Rectal smooth muscle tissue (tissue), 1 donor: ENCODE data around the gene MEGF6.

Experiments
- H3K27ac ChIP-seq: one replicate; pipeline ENCODE4 v1.7.0; 2013; ENCODE audit warnings: low read depth, low read length, inconsistent platforms
- H3K27me3 ChIP-seq: one replicate; pipeline ENCODE4 v1.7.0; 2013; ENCODE audit warnings: low read length; ENCODE audit not compliant: control insufficient read depth, insufficient read depth
- H3K36me3 ChIP-seq: one replicate; pipeline ENCODE4 v1.7.0; 2013; ENCODE audit warnings: low read length; ENCODE audit not compliant: control insufficient read depth, insufficient read depth
- H3K4me1 ChIP-seq: one replicate; pipeline ENCODE4 v1.7.0; 2013; ENCODE audit warnings: low read length; ENCODE audit not compliant: control insufficient read depth, insufficient read depth
- H3K4me3 ChIP-seq: one replicate; pipeline ENCODE4 v1.7.0; 2013; ENCODE audit warnings: low read length
- H3K9ac ChIP-seq: one replicate; pipeline ENCODE4 v1.7.0; 2013; ENCODE audit warnings: low read length

Gene MEGF6

GRCh38 chr1:3455670-3456448 is 155.4 kb downstream of the MEGF6 start:
- Histone ChIP-seq H3K4me1 (no peaks in the 10 kb centered on the region), H3K36me3 (no peaks in the 10 kb centered on the region), H3K4me3 (peak overlapping the region; percentile 50), H3K9ac (no peak overlapping the region), H3K27me3 (peaks cover 12% of the 10 kb centered on the region), H3K27ac (no peak overlapping the region)

GRCh38 chr1:3454811-3455618 is 156.3 kb downstream of the MEGF6 start:
- Histone ChIP-seq H3K4me3 (peak overlapping the region; percentile 50), H3K27ac (no peak overlapping the region), H3K27me3 (peaks cover 12% of the 10 kb centered on the region), H3K4me1 (no peaks in the 10 kb centered on the region), H3K36me3 (no peaks in the 10 kb centered on the region), H3K9ac (no peak overlapping the region)

GRCh38 chr1:3453891-3454810 is 157.2 kb downstream of the MEGF6 start, which contains the start of gene ARHGEF16:
Gene ARHGEF16 (plus strand): TSS chr1:3454665. CDS start chr1:3463085, 8,420 bp downstream.
- Histone ChIP-seq H3K4me3 (peak within 1 kb of the TSS; percentile 50), H3K27ac (no peak within 1 kb of the TSS), H3K27me3 (peaks cover 12% of the 10 kb centered on the region), H3K36me3 (no peaks in the 10 kb centered on the region), H3K4me1 (no peaks in the 10 kb centered on the region), H3K9ac (peak within 1 kb of the TSS; percentile 56)

- Histone ChIP-seq H3K4me3 (no peak overlapping the region), H3K4me1 (no peaks in the 10 kb centered on the region), H3K9ac (no peak overlapping the region), H3K27me3 (peaks cover 12% of the 10 kb centered on the region), H3K36me3 (no peaks in the 10 kb centered on the region), H3K27ac (no peak overlapping the region)
Measured at GRCh38 chr1:3453203-3453761, 158.0 kb downstream of the MEGF6 start.

GRCh38 chr1:3452866-3453175 is 158.5 kb downstream of the MEGF6 start:
- Histone ChIP-seq H3K9ac (no peak overlapping the region), H3K4me3 (no peak overlapping the region), H3K36me3 (no peaks in the 10 kb centered on the region), H3K4me1 (no peaks in the 10 kb centered on the region), H3K27ac (no peak overlapping the region), H3K27me3 (peaks cover 12% of the 10 kb centered on the region)

GRCh38 chr1:3451994-3452865 is 159.1 kb downstream of the MEGF6 start:
- Histone ChIP-seq H3K4me3 (no peak overlapping the region), H3K36me3 (no peaks in the 10 kb centered on the region), H3K27ac (no peak overlapping the region), H3K27me3 (peaks cover 12% of the 10 kb centered on the region), H3K4me1 (no peaks in the 10 kb centered on the region), H3K9ac (no peak overlapping the region)

GRCh38 chr1:3450983-3451382 is 160.3 kb downstream of the MEGF6 start:
- no peak overlapping the region for H3K27ac ChIP-seq
- H3K4me1 ChIP-seq: no peaks in the 10 kb centered on the region
- peaks cover 12% of the 10 kb centered on the region for H3K27me3 ChIP-seq
- H3K4me3 ChIP-seq: no peak overlapping the region
- no peak overlapping the region for H3K9ac ChIP-seq
- no peaks in the 10 kb centered on the region for H3K36me3 ChIP-seq

GRCh38 chr1:3450202-3450863 is 161.0 kb downstream of the MEGF6 start:
- Histone ChIP-seq H3K36me3 (no peaks in the 10 kb centered on the region), H3K27me3 (peaks cover 11% of the 10 kb centered on the region), H3K4me1 (no peaks in the 10 kb centered on the region), H3K4me3 (no peak overlapping the region), H3K27ac (no peak overlapping the region), H3K9ac (no peak overlapping the region)

GRCh38 chr1:3444736-3445135 is 166.6 kb downstream of the MEGF6 start:
- Histone ChIP-seq H3K4me1 (no peaks in the 10 kb centered on the region), H3K27ac (no peak overlapping the region), H3K36me3 (no peaks in the 10 kb centered on the region), H3K4me3 (no peak overlapping the region), H3K9ac (no peak overlapping the region), H3K27me3 (no peaks in the 10 kb centered on the region)

- Histone ChIP-seq H3K27ac (no peak overlapping the region), H3K4me3 (no peak overlapping the region), H3K9ac (no peak overlapping the region), H3K27me3 (no peaks in the 10 kb centered on the region), H3K36me3 (no peaks in the 10 kb centered on the region), H3K4me1 (no peaks in the 10 kb centered on the region)
Measured at GRCh38 chr1:3444298-3444697, 167.0 kb downstream of the MEGF6 start.

- Histone ChIP-seq H3K36me3 (no peaks in the 10 kb centered on the region), H3K9ac (no peak overlapping the region), H3K27me3 (no peaks in the 10 kb centered on the region), H3K27ac (no peak overlapping the region), H3K4me3 (no peak overlapping the region), H3K4me1 (no peaks in the 10 kb centered on the region)
Measured at GRCh38 chr1:3443807-3444206, 167.5 kb downstream of the MEGF6 start.
